ENCODE measurements around the gene JUNB. TPM values are rescaled to one million over a fixed set of nuclear protein-coding genes. Genes with fewer than 3 reads are reported as not detected.

Gene JUNB
- total and polyA plus RNA-seq, 2 of the 8 experiments (the other 6 are each of a cell fraction or from before 2014, with no cell fraction given) = 7.4 to 10.0 TPM

GRCh38 chr19:12772323-12772722 is 19.0 kb upstream of the JUNB start:
- DNase-seq (ENCODE audit: low read depth in 1 of 2, low spot score in 2 of 2) (no peak), FAIRE-seq (no peak)
- Histone ChIP-seq H3K79me2 (ENCODE audit: control insufficient read depth in 1 of 2, insufficient read depth in 2 of 2, low read length in 2 of 2) (no peaks in the 10 kb centered on the region), H3K23me2 (ENCODE audit: low read depth, low read length) (peaks cover 7% of the 10 kb centered on the region; the same call in 1 of the 2 replicates), H3K23ac (ENCODE audit: insufficient read length) (no peak overlapping the region), H2BK20ac (ENCODE audit: low read length) (no peak overlapping the region), H3K9ac (replicated peaks in 1 of 4; ENCODE audit: extremely low read depth in 1 of 4, low read depth in 3 of 4, low read length in 3 of 4) (no peak overlapping the region), H2BK12ac (ENCODE audit: low read depth, low read length) (no peak overlapping the region), H3K79me1 (ENCODE audit: low read depth, low read length) (no peaks in the 10 kb centered on the region), H3K27ac (ENCODE audit: low read depth, low read length) (no peak overlapping the region), H3K27me3 (replicated peaks in 1 of 4; ENCODE audit: control insufficient read depth in 3 of 4, extremely low read depth in 1 of 4, insufficient read depth in 3 of 4, low read length in 3 of 4) (no peaks in the 10 kb centered on the region), H2AFZ (ENCODE audit: low read length) (no peak overlapping the region), H2BK5ac (ENCODE audit: low read depth, low read length) (no peak overlapping the region), H3K36me3 (ENCODE audit: control insufficient read depth in 2 of 4, insufficient read depth in 4 of 4, low read length in 3 of 4) (peaks cover 0 to 17% (median 7%) of the 10 kb centered on the region in 4 experiments; a peak in 7 of 8 replicates), H3K18ac (ENCODE audit: extremely low read depth, low read length) (no peak overlapping the region), H3K4ac (replicated peaks; ENCODE audit: insufficient read length, low read depth, low read length) (no peak overlapping the region), H3K4me2 (ENCODE audit: insufficient read depth in 1 of 2, low read depth in 2 of 2, low read length in 2 of 2) (no peak overlapping the region), H4K20me1 (replicated peaks in 1 of 2; ENCODE audit: control insufficient read depth in 1 of 2, insufficient read depth in 2 of 2, low read length in 2 of 2) (peaks cover 0 to 3% of the 10 kb centered on the region in 2 experiments), H2BK120ac (replicated peaks; ENCODE audit: low read depth, low read length) (no peak overlapping the region), H3K56ac (replicated peaks; ENCODE audit: insufficient read length, low read depth, low read length) (no peak overlapping the region), H2AK5ac (ENCODE audit: low read depth, low read length) (no peak overlapping the region), H3K4me1 (replicated peaks in 1 of 4; ENCODE audit: control insufficient read depth in 3 of 4, insufficient read depth in 4 of 4, low read length in 3 of 4) (peaks cover 2 to 15% (median 8%) of the 10 kb centered on the region in 4 experiments), H3K14ac (ENCODE audit: insufficient read length) (no peak overlapping the region), H4K91ac (replicated peaks; ENCODE audit: insufficient read length, low read length) (no peak overlapping the region), H2BK15ac (ENCODE audit: low read length) (no peak overlapping the region), H4K8ac (ENCODE audit: extremely low read depth, insufficient read depth, low read length) (no peak overlapping the region; the same call in 1 of the 2 replicates), H3K4me3 (ENCODE audit: extremely low read depth in 1 of 4, insufficient read depth in 2 of 4, low read depth in 3 of 4, low read length in 4 of 4) (no peak overlapping the region), H4K5ac (ENCODE audit: insufficient read length, low read depth, low read length) (no peak overlapping the region), H3K9me3 (ENCODE audit: insufficient read depth in 2 of 2, low read depth in 1 of 2, low read length in 1 of 2) (no peaks in the 10 kb centered on the region)
- ChIA-PET POLR2A (ENCODE audit: partially characterized antibody) (interaction anchor here (3.1 to 16.6 kb wide), 4 partner anchors 12 to 38 kb away, joined by 8 to 317 read pairs (median 11); partner anchors contain the start of genes JUNB, PRDX2, THSD8 and TRIR), CTCF (ENCODE audit: partially characterized antibody) (interaction anchor here (1.2 to 11.2 kb wide), 6 partner anchors 9 to 67 kb away, joined by 3 to 137 read pairs (median 6); no protein-coding TSS in a partner anchor)
- WGBS, 2 experiments (ENCODE audit: extremely low coverage in 1 of 2, insufficient coverage in 1 of 2, insufficient read length in 1 of 2, insufficient replicate concordance in 2 of 2, low coverage in 1 of 2, low lambda C conversion rate in 2 of 2, missing lambda C conversion rate in 1 of 2) = 92% methylated on average over 4 of the region's 4 CpGs; no CpG with 5 or more reads in 1 of the 2 experiments
- TF ChIP-seq POLR2A (IDR thresholded peaks at IDR 0.05; ENCODE audit: control extremely low read depth in 1 of 2, low read depth in 2 of 2, low read length in 2 of 2) (no peak), POLR2AphosphoS5 (IDR thresholded peaks at IDR 0.05; ENCODE audit: low read depth, low read length) (no peak)
